ENCODE data around the gene DECR2.
"Not testable (repeated sequence)": the region's sequence is repeated elsewhere in the genome, so short reads cannot be mapped to it uniquely, and the experiment has no call there.

Gene DECR2

GRCh38 chr16:383326-384051 lies 18.2 kb upstream of the DECR2 start:
- Histone ChIP-seq H3K4me1 (ENCODE audit: control insufficient read depth, low read depth, low read length) (peaks cover 17% of the 10 kb centered on the region), H3K9me3 (ENCODE audit: control insufficient read depth, low read depth, low read length) (no peaks in the 10 kb centered on the region), H3K36me3 (ENCODE audit: control insufficient read depth, low read depth, low read length) (no peaks in the 10 kb centered on the region), H3K4me3 (ENCODE audit: low read length) (peak overlapping the region; percentile 79), H3K27me3 (ENCODE audit: control insufficient read depth, insufficient read depth, low read length) (no peaks in the 10 kb centered on the region), H3K9ac (ENCODE audit: low read length) (peak overlapping the region; percentile 12), H3K27ac (ENCODE audit: low read length) (peak overlapping the region; percentile 46)

GRCh38 chr16:386641-387156 lies 15.0 kb upstream of the DECR2 start:
- no peak overlapping the region for H3K9ac ChIP-seq (ENCODE audit: low read length)
- peaks cover 17% of the 10 kb centered on the region for H3K4me1 ChIP-seq (ENCODE audit: control insufficient read depth, low read depth, low read length)

GRCh38 chr16:387761-388666 lies 13.7 kb upstream of the DECR2 start:
- H3K9ac ChIP-seq (ENCODE audit: low read length); H3K36me3 ChIP-seq (ENCODE audit: control insufficient read depth, low read depth, low read length); H3K27ac ChIP-seq (ENCODE audit: low read length); H3K4me3 ChIP-seq (ENCODE audit: low read length); H3K27me3 ChIP-seq (ENCODE audit: control insufficient read depth, insufficient read depth, low read length); H3K9me3 ChIP-seq (ENCODE audit: control insufficient read depth, low read depth, low read length): not testable (repeated sequence)
- H3K4me1 ChIP-seq (ENCODE audit: control insufficient read depth, low read depth, low read length): peaks cover 15% of the 10 kb centered on the region

More at GRCh38 chr16:386641-387156, 15.0 kb upstream of the DECR2 start:
- Histone ChIP-seq H3K27me3 (ENCODE audit: control insufficient read depth, insufficient read depth, low read length) (no peaks in the 10 kb centered on the region), H3K9me3 (ENCODE audit: control insufficient read depth, low read depth, low read length) (no peaks in the 10 kb centered on the region), H3K4me3 (ENCODE audit: low read length) (no peak overlapping the region), H3K36me3 (ENCODE audit: control insufficient read depth, low read depth, low read length) (no peaks in the 10 kb centered on the region), H3K27ac (ENCODE audit: low read length) (no peak overlapping the region)

GRCh38 chr16:389352-389751 lies 12.3 kb upstream of the DECR2 start:
- no peaks in the 10 kb centered on the region for H3K36me3 ChIP-seq (ENCODE audit: control insufficient read depth, low read depth, low read length)

GRCh38 chr16:391885-392335 lies 9.8 kb upstream of the DECR2 start:
- Histone ChIP-seq H3K4me1 (ENCODE audit: control insufficient read depth, low read depth, low read length) (peaks cover 11% of the 10 kb centered on the region), H3K27ac (ENCODE audit: low read length) (no peak overlapping the region), H3K9ac (ENCODE audit: low read length) (no peak overlapping the region), H3K36me3 (ENCODE audit: control insufficient read depth, low read depth, low read length) (no peaks in the 10 kb centered on the region), H3K4me3 (ENCODE audit: low read length) (no peak overlapping the region), H3K9me3 (ENCODE audit: control insufficient read depth, low read depth, low read length) (no peaks in the 10 kb centered on the region), H3K27me3 (ENCODE audit: control insufficient read depth, insufficient read depth, low read length) (no peaks in the 10 kb centered on the region)

More at GRCh38 chr16:389352-389751, 12.3 kb upstream of the DECR2 start:
- Histone ChIP-seq H3K9ac (ENCODE audit: low read length) (no peak overlapping the region), H3K27ac (ENCODE audit: low read length) (no peak overlapping the region), H3K9me3 (ENCODE audit: control insufficient read depth, low read depth, low read length) (no peaks in the 10 kb centered on the region), H3K4me3 (ENCODE audit: low read length) (no peak overlapping the region), H3K4me1 (ENCODE audit: control insufficient read depth, low read depth, low read length) (peaks cover 5% of the 10 kb centered on the region), H3K27me3 (ENCODE audit: control insufficient read depth, insufficient read depth, low read length) (no peaks in the 10 kb centered on the region)

- Histone ChIP-seq H3K27me3 (ENCODE audit: control insufficient read depth, insufficient read depth, low read length) (no peaks in the 10 kb centered on the region), H3K4me3 (ENCODE audit: low read length) (no peak overlapping the region), H3K9me3 (ENCODE audit: control insufficient read depth, low read depth, low read length) (no peaks in the 10 kb centered on the region), H3K36me3 (ENCODE audit: control insufficient read depth, low read depth, low read length) (no peaks in the 10 kb centered on the region), H3K27ac (ENCODE audit: low read length) (no peak overlapping the region), H3K9ac (ENCODE audit: low read length) (no peak overlapping the region), H3K4me1 (ENCODE audit: control insufficient read depth, low read depth, low read length) (peaks cover 11% of the 10 kb centered on the region)
Observed at GRCh38 chr16:392450-393030, 9.1 kb upstream of the DECR2 start.

GRCh38 chr16:396199-396598 lies 5.5 kb upstream of the DECR2 start:
- Histone ChIP-seq H3K9me3 (ENCODE audit: control insufficient read depth, low read depth, low read length) (no peaks in the 10 kb centered on the region), H3K27ac (ENCODE audit: low read length) (no peak overlapping the region), H3K36me3 (ENCODE audit: control insufficient read depth, low read depth, low read length) (peaks cover 15% of the 10 kb centered on the region), H3K9ac (ENCODE audit: low read length) (peak overlapping the region; percentile 50), H3K27me3 (ENCODE audit: control insufficient read depth, insufficient read depth, low read length) (no peaks in the 10 kb centered on the region), H3K4me1 (ENCODE audit: control insufficient read depth, low read depth, low read length) (peaks cover 11% of the 10 kb centered on the region), H3K4me3 (ENCODE audit: low read length) (peak overlapping the region; percentile 53)

GRCh38 chr16:396605-397004 lies 5.1 kb upstream of the DECR2 start:
- Histone ChIP-seq H3K27ac (ENCODE audit: low read length) (no peak overlapping the region), H3K36me3 (ENCODE audit: control insufficient read depth, low read depth, low read length) (peaks cover 15% of the 10 kb centered on the region), H3K4me3 (ENCODE audit: low read length) (peak overlapping the region; percentile 53), H3K27me3 (ENCODE audit: control insufficient read depth, insufficient read depth, low read length) (no peaks in the 10 kb centered on the region), H3K9me3 (ENCODE audit: control insufficient read depth, low read depth, low read length) (no peaks in the 10 kb centered on the region), H3K9ac (ENCODE audit: low read length) (peak overlapping the region; percentile 50), H3K4me1 (ENCODE audit: control insufficient read depth, low read depth, low read length) (peaks cover 11% of the 10 kb centered on the region)

GRCh38 chr16:397135-397661 lies 4.5 kb upstream of the DECR2 start, which contains the start of gene NME4:
Gene NME4, plus strand, starts transcription at chr16:397199. Its CDS starts 24 bp downstream, at chr16:397223.
- no peak within 1 kb of the TSS for H3K27ac ChIP-seq (ENCODE audit: low read length)
- H3K27me3 ChIP-seq (ENCODE audit: control insufficient read depth, insufficient read depth, low read length): no peaks in the 10 kb centered on the region
- peaks cover 11% of the 10 kb centered on the region for H3K4me1 ChIP-seq (ENCODE audit: control insufficient read depth, low read depth, low read length)
- no peaks in the 10 kb centered on the region for H3K9me3 ChIP-seq (ENCODE audit: control insufficient read depth, low read depth, low read length)
- peak within 1 kb of the TSS; percentile 53 for H3K4me3 ChIP-seq (ENCODE audit: low read length)
- peak within 1 kb of the TSS; percentile 61 for H3K9ac ChIP-seq (ENCODE audit: low read length)
- peaks cover 15% of the 10 kb centered on the region for H3K36me3 ChIP-seq (ENCODE audit: control insufficient read depth, low read depth, low read length)

- Histone ChIP-seq H3K27me3 (ENCODE audit: control insufficient read depth, insufficient read depth, low read length) (no peaks in the 10 kb centered on the region), H3K4me1 (ENCODE audit: control insufficient read depth, low read depth, low read length) (peaks cover 11% of the 10 kb centered on the region), H3K9ac (ENCODE audit: low read length) (no peak overlapping the region), H3K27ac (ENCODE audit: low read length) (no peak overlapping the region), H3K4me3 (ENCODE audit: low read length) (peak overlapping the region; percentile 52), H3K9me3 (ENCODE audit: control insufficient read depth, low read depth, low read length) (no peaks in the 10 kb centered on the region), H3K36me3 (ENCODE audit: control insufficient read depth, low read depth, low read length) (peaks cover 15% of the 10 kb centered on the region)
Observed at GRCh38 chr16:397736-398332, 3.9 kb upstream of the DECR2 start.

Data from iPS-18a (cell line).